Body of pancreas (tissue), 4 donors: ENCODE results near the gene RANBP3. TPM values are rescaled to one million over a fixed set of nuclear protein-coding genes. Genes with fewer than 3 reads are reported as not detected.

ENCODE experiments used
- ATAC-seq: fragments of 150-250 bp; one replicate; pipeline ENCODE4 v1.9.1; 2016
- DNase-seq, 4 donors: peaks; one replicate each; pipeline ENCODE4 v3.0.0-alpha.2; 2019
- H3K27ac ChIP-seq, 4 donors: fragments of 200-600 bp; sonication (generic); 1 replicate in 3 of 4; 2 replicates in 1 of 4; pipeline versions ENCODE4 v1.5.1 to v1.6.1; 2016 to 2019; ENCODE audit warnings: mild to moderate bottlenecking in 1 of 4, mixed read lengths in 1 of 4, moderate library complexity in 1 of 4
- H3K27me3 ChIP-seq, 2 donors: fragments of 200-600 bp; sonication (generic); one replicate each; pipeline ENCODE4 v1.6.0; 2016; ENCODE audit warnings: mild to moderate bottlenecking in 1 of 2
- H3K36me3 ChIP-seq, 2 donors: fragments of 200-600 bp; sonication (generic); replicated peaks in 1 of 2; 2 replicates each; pipeline ENCODE4 v1.5.1; 2016; ENCODE audit warnings: low read depth in 2 of 2; ENCODE audit not compliant: insufficient read depth in 1 of 2
- H3K4me1 ChIP-seq: fragments of 200-600 bp; sonication (generic); one replicate; pipeline ENCODE4 v1.6.0; 2016
- H3K4me3 ChIP-seq, 2 donors: fragments of 200-600 bp; sonication (generic); 1 replicate in 1 of 2; 2 replicates in 1 of 2; pipeline ENCODE4 v1.5.1; 2016 to 2019
- H3K9me3 ChIP-seq, 3 donors: fragments of 200-600 bp; sonication (generic); 1 replicate in 2 of 3; 2 replicates in 1 of 3; pipeline ENCODE4 v1.5.1; 2016
- POLR2A ChIP-seq, 3 donors: fragments of 450-650 bp; IDR thresholded peaks; one replicate each; pipeline ENCODE4 v1.6.1; 2016; ENCODE audit warnings: antibody characterized with exemption in 3 of 3, mild to moderate bottlenecking in 2 of 3
- WGBS, 2 donors: methylation state at CpG; one replicate each; pipeline ENCODE4 v1.1.5; 2017; 5-methylcytosine and 5-hydroxymethylcytosine counted together
- intact Hi-C: fragments of 100-400 bp; cut with DNase I; formaldehyde crosslinking; loops from one replicate; pipeline ENCODE4 v1.15.1; 2023
- total RNA-seq, 2 donors: library from RNA; depleted of rRNA; stranded (reverse); fragments of >200 nt; gene quantifications; one replicate each; pipeline ENCODE4 v1.1.0, GENCODE V29; 2016
- TF ChIP-seq, protein P1 (sequence below), 7 experiments: fragments of 450-650 bp in 4 of 7; fragments of 200-600 bp in 3 of 7; sonication (generic) in 3 of 7; IDR thresholded peaks; one replicate each; pipeline ENCODE4 v1.5.1; 2016 to 2019; ENCODE audit warnings: antibody characterized with exemption in 7 of 7

Gene RANBP3
- total RNA-seq, 2 donors from 2014 or later: 62.0 to 90.0 TPM

DNA sequence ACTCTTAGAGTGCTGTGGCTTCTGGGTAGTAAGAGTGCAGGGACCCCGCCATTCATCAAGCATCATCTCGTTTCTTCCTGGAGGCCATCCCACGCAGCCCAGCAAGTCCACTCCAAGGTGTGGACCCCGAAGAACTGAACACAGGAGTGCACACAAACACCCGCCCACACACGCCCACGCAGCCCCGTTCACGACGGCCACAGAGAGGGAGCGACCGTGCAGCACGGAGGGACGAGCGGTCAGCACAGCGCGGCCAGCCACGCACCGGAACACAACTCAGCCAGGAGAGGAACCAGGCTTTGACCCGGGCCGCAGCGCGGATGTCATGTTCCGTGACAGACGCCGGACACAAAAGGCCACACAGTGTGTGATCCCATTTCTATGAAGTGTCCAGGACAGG is 18.2 kb upstream of the RANBP3 start:
- H3K4me1 ChIP-seq: no peaks in the 10 kb centered on the region
- H3K4me3 ChIP-seq: no peak overlapping the region
- H3K27ac ChIP-seq: no peak overlapping the region
- no peak for DNase-seq
- H3K9me3 ChIP-seq: no peaks in the 10 kb centered on the region
- H3K36me3 ChIP-seq: no peaks in the 10 kb centered on the region
- whole genome bisulfite sequencing, 2 donors: 89 to 90% methylated on average over 4 to 26 of the region's 26 CpGs
- TF ChIP-seq POLR2A (IDR thresholded peaks at IDR 0.05): no peak
- TF ChIP-seq, protein P1, sequence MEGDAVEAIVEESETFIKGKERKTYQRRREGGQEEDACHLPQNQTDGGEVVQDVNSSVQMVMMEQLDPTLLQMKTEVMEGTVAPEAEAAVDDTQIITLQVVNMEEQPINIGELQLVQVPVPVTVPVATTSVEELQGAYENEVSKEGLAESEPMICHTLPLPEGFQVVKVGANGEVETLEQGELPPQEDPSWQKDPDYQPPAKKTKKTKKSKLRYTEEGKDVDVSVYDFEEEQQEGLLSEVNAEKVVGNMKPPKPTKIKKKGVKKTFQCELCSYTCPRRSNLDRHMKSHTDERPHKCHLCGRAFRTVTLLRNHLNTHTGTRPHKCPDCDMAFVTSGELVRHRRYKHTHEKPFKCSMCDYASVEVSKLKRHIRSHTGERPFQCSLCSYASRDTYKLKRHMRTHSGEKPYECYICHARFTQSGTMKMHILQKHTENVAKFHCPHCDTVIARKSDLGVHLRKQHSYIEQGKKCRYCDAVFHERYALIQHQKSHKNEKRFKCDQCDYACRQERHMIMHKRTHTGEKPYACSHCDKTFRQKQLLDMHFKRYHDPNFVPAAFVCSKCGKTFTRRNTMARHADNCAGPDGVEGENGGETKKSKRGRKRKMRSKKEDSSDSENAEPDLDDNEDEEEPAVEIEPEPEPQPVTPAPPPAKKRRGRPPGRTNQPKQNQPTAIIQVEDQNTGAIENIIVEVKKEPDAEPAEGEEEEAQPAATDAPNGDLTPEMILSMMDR (IDR thresholded peaks at IDR 0.05): no peak
- no peaks in the 10 kb centered on the region for H3K27me3 ChIP-seq
- intact Hi-C loops: no loop called here
- ATAC-seq: no peak

DNA sequence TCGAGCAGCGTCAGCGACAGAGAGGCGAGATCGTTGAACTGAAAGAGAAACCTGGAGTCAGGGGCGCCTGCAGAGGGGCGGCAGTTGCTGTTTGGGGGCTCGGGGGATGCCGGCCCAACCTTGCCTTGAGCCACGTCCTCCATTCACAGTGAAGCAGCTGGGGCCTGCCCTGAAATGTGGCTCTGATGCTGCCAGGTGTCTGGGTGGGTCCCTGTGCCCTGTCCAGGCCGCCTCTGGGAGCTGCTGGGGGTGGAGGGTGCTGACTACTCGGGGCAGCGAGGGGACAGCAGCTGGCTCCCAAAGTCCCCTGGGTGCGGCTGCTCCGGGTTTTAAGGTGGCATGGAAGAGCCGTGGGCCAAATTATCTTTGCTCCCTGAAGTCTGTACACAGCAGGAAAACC is 17.7 kb upstream of the RANBP3 start:
- Histone ChIP-seq H3K36me3 (no peaks in the 10 kb centered on the region), H3K27me3 (no peaks in the 10 kb centered on the region), H3K9me3 (no peaks in the 10 kb centered on the region), H3K4me3 (no peak overlapping the region), H3K4me1 (no peaks in the 10 kb centered on the region), H3K27ac (no peak overlapping the region)
- intact Hi-C loops: no loop called here
- DNase-seq: no peak
- TF ChIP-seq POLR2A (IDR thresholded peaks at IDR 0.05): no peak
- TF ChIP-seq, protein P1 (IDR thresholded peaks at IDR 0.05): no peak
- no peak for ATAC-seq
- WGBS, 2 donors: 85 to 91% methylated on average over 7 to 16 of the region's 16 CpGs

DNA sequence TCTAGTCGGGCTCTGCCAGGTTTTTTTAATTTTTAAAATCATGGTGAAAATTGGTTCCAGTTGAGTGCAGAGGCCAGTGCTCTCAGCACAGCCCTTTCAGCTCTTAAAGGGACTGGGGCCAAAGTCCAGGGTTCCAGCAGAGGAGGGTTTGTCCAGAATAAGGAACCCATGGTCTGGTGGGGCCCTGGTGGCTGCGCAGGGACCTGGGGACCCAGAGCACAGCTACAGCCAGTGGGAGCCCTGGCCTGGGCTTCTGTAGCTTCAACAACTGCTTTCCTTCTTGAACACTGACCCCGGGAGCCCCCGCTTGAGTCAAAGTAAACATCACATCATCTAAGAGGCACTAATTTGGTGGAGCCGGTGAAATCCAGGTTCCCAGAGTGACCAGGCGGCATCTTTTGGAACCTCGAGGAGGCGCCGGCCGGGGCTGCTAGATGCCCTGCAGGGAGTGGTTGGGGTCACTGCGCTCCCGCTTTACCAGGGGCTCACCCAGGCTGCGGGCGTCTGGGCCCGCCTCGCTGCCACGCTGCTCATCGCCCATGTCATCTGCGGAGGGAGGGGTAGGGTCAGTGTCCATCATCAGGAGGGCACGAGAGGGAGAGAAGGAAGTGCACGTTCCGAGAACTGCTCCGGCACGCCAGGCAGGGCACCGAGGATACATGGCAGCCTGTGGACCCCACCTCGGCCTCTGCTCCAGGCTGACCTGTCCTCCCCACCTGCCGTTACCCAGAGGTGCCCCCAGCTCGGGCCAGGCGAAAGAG is 16.6 kb upstream of the RANBP3 start:
- Histone ChIP-seq H3K27ac (no peak overlapping the region), H3K9me3 (no peaks in the 10 kb centered on the region), H3K27me3 (no peaks in the 10 kb centered on the region), H3K36me3 (no peaks in the 10 kb centered on the region), H3K4me3 (no peak overlapping the region), H3K4me1 (no peaks in the 10 kb centered on the region)
- ATAC-seq (no peak), DNase-seq (no peak)
- no peak for TF ChIP-seq POLR2A (IDR thresholded peaks at IDR 0.05)
- TF ChIP-seq, protein P1 (IDR thresholded peaks at IDR 0.05): no peak
- 89 to 90% methylated on average over 16 to 23 of the region's 29 CpGs for WGBS, 2 donors
- intact Hi-C loops: no loop called here

- Histone ChIP-seq H3K36me3 (no peaks in the 10 kb centered on the region), H3K9me3 (no peaks in the 10 kb centered on the region), H3K27me3 (no peaks in the 10 kb centered on the region), H3K4me1 (no peaks in the 10 kb centered on the region), H3K27ac (no peak overlapping the region), H3K4me3 (no peak overlapping the region)
- TF ChIP-seq, protein P1 (IDR thresholded peaks at IDR 0.05): no peak
- no peak for TF ChIP-seq POLR2A (IDR thresholded peaks at IDR 0.05)
- no peak for DNase-seq
- peak; percentile 24 for ATAC-seq
- WGBS, 2 donors: 65 to 77% methylated on average over 16 to 28 of the region's 30 CpGs
- intact Hi-C loops: no loop called here
Observed at GRCh38 chr19:5993648-5994358, 15.9 kb upstream of the RANBP3 start.
